ENCODE measurements around the gene CRIM1. TPM values are rescaled to one million over a fixed set of nuclear protein-coding genes. Genes with fewer than 3 reads are reported as not detected.

CRIM1 gene
- polyA plus RNA-seq, 2 of the 4 experiments (the other 2 are of a cell fraction) = 127 to 208 TPM

DNA sequence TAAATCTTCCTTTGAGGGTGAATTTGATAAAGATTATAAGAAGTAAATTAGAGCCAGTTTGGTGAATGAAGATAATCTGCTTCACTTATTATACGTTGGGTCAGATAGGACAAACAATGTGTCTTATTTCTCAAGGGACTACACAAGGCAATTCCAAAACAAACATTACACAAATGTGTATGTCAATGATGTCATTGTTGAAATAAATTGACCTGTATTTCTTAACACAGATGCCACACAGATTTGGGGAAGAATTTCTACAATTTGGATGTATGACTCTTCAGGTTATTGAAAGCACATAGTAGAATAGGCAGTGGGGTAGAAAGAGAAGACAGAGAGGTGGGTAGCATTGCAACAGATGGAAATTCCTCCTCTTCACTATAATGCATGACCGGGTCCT is 6.9 kb upstream of the CRIM1 start:
- peak overlapping the region; percentile 28; the same call in 2 of the 3 replicates for H3K4me2 ChIP-seq
- TF ChIP-seq CEBPB (IDR thresholded peaks at IDR 0.05) = 0 out of 4 replicates have a peak, but pooled peaks have one; percentile 5 to 24
- TF ChIP-seq, protein P1, sequence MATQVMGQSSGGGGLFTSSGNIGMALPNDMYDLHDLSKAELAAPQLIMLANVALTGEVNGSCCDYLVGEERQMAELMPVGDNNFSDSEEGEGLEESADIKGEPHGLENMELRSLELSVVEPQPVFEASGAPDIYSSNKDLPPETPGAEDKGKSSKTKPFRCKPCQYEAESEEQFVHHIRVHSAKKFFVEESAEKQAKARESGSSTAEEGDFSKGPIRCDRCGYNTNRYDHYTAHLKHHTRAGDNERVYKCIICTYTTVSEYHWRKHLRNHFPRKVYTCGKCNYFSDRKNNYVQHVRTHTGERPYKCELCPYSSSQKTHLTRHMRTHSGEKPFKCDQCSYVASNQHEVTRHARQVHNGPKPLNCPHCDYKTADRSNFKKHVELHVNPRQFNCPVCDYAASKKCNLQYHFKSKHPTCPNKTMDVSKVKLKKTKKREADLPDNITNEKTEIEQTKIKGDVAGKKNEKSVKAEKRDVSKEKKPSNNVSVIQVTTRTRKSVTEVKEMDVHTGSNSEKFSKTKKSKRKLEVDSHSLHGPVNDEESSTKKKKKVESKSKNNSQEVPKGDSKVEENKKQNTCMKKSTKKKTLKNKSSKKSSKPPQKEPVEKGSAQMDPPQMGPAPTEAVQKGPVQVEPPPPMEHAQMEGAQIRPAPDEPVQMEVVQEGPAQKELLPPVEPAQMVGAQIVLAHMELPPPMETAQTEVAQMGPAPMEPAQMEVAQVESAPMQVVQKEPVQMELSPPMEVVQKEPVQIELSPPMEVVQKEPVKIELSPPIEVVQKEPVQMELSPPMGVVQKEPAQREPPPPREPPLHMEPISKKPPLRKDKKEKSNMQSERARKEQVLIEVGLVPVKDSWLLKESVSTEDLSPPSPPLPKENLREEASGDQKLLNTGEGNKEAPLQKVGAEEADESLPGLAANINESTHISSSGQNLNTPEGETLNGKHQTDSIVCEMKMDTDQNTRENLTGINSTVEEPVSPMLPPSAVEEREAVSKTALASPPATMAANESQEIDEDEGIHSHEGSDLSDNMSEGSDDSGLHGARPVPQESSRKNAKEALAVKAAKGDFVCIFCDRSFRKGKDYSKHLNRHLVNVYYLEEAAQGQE (IDR thresholded peaks at IDR 0.05) = no peak
- no peak for ATAC-seq
- H3K27ac ChIP-seq = no peak overlapping the region
- no peak for FAIRE-seq
- no peak for DNase-seq (ENCODE audit: low read depth in 1 of 2, low spot score in 1 of 2)
- H3K4me1 ChIP-seq = peaks cover 34% of the 10 kb centered on the region
- CTCF ChIA-PET = interaction anchor here (0.8 to 13.5 kb wide), 4 partner anchors 9 to 316 kb away, joined by 3 to 148 read pairs (median 8); no protein-coding TSS in a partner anchor
- H3K9me3 ChIP-seq = no peaks in the 10 kb centered on the region
- POLR2A ChIA-PET = no interaction called here
- 58% methylated on average over 2 of the region's 2 CpGs for WGBS (ENCODE audit: missing lambda C conversion rate)
- no peak overlapping the region for H3K4me3 ChIP-seq

DNA sequence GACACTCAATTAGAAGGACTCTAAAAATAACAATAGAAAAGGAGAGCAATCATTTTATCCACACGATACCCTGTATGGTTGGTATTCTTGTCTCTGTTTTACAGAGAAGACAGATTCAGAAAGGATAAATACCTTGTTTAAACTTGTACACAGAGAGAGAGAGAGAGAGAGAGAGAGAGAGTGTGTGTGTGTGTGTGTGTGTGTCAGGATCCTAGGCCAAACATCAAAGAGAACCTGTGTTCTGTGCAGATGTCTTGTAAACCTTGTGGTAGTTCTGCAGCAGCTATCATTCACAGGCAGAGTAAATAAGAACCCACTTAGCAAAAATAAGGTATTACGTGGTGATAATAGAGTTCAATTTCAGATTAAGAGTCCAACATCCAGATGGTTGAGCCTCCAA is 4.3 kb upstream of the CRIM1 start:
- H3K27ac ChIP-seq = peak overlapping the region; percentile 18 to 97; a peak in 1 of 6 replicates
- H3K4me1 ChIP-seq = peaks cover 42% of the 10 kb centered on the region
- WGBS (ENCODE audit: missing lambda C conversion rate) = 95% methylated on average over 2 of the region's 2 CpGs
- FAIRE-seq (no peak), ATAC-seq (no peak), DNase-seq (ENCODE audit: low read depth in 1 of 2, low spot score in 1 of 2) (no peak)
- POLR2A ChIA-PET = interaction anchor here (1.0 kb wide), 1 partner anchor 108 kb away, joined by 3 read pairs; no protein-coding TSS in a partner anchor
- H3K4me2 ChIP-seq = no peak overlapping the region; the same call in 2 of the 3 replicates
- no peak overlapping the region for H3K4me3 ChIP-seq
- CTCF ChIA-PET = interaction anchor here (0.6 to 13.5 kb wide), 22 partner anchors 8 to 378 kb away, joined by 3 to 148 read pairs (median 4); no protein-coding TSS in a partner anchor
- TF ChIP-seq HES2 (IDR thresholded peaks at IDR 0.05) = no peak
- TF ChIP-seq BCL3 (IDR thresholded peaks at IDR 0.05) = no peak
- TF ChIP-seq, protein P2, sequence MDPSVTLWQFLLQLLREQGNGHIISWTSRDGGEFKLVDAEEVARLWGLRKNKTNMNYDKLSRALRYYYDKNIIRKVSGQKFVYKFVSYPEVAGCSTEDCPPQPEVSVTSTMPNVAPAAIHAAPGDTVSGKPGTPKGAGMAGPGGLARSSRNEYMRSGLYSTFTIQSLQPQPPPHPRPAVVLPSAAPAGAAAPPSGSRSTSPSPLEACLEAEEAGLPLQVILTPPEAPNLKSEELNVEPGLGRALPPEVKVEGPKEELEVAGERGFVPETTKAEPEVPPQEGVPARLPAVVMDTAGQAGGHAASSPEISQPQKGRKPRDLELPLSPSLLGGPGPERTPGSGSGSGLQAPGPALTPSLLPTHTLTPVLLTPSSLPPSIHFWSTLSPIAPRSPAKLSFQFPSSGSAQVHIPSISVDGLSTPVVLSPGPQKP (IDR thresholded peaks at IDR 0.05; ENCODE audit: low read depth, low read length) = no peak
- TF ChIP-seq CBX8 (IDR thresholded peaks at IDR 0.05) = no peak
- TF ChIP-seq EHMT2 (IDR thresholded peaks at IDR 0.05; ENCODE audit: low read depth) = no peak
- no peak for TF ChIP-seq HOXB13 (CRISPR knock-in tag; IDR thresholded peaks at IDR 0.05; ENCODE audit: low read depth)
- no peak for TF ChIP-seq TP53 (CRISPR knock-in tag; IDR thresholded peaks at IDR 0.05)
- TF ChIP-seq FOSB (CRISPR knock-in tag; IDR thresholded peaks at IDR 0.05) = no peak
- no peak for TF ChIP-seq RCOR1 (IDR thresholded peaks at IDR 0.05; ENCODE audit: low read depth, low read length)
- TF ChIP-seq RFX5 (IDR thresholded peaks at IDR 0.05) = no peak
- no peak for TF ChIP-seq RAD21 (conservative IDR thresholded peaks at IDR 0.05 in 1 of 2, IDR thresholded peaks at IDR 0.05 in 1 of 2)
- TF ChIP-seq POLR2AphosphoS2 (conservative IDR thresholded peaks at IDR 0.05; ENCODE audit: low read length) = no peak
- no peak for TF ChIP-seq MAZ (IDR thresholded peaks at IDR 0.05; ENCODE audit: borderline replicate concordance, low read depth, low read length)
- TF ChIP-seq GATA3 (IDR thresholded peaks at IDR 0.05; ENCODE audit: borderline replicate concordance) = no peak
- TF ChIP-seq FOXS1 (CRISPR knock-in tag; IDR thresholded peaks at IDR 0.05) = no peak
- TF ChIP-seq, protein P3, sequence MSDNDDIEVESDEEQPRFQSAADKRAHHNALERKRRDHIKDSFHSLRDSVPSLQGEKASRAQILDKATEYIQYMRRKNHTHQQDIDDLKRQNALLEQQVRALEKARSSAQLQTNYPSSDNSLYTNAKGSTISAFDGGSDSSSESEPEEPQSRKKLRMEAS (IDR thresholded peaks at IDR 0.05) = no peak
- no peak for TF ChIP-seq MAFK (IDR thresholded peaks at IDR 0.05; ENCODE audit: partially characterized antibody)
- no peak for TF ChIP-seq CEBPB (IDR thresholded peaks at IDR 0.05)
- TF ChIP-seq JUN (IDR thresholded peaks at IDR 0.05) = no peak
- TF ChIP-seq KDM1A (IDR thresholded peaks at IDR 0.05; ENCODE audit: low read depth) = no peak
- no peaks in the 10 kb centered on the region for H3K9me3 ChIP-seq
